BJ (cell line): ENCODE measurements around the gene OBSL1. TPM values are rescaled to one million over a fixed set of nuclear protein-coding genes. Genes with fewer than 3 reads are reported as not detected.

Source experiments
- CTCF ChIA-PET: fragments of 350-600 bp; formaldehyde crosslinking; extraction: SDS; loops from one replicate; lab custom pipeline; 2021; ENCODE audit warnings: antibody characterized with exemption, inconsistent platforms; lab: Yijun Ruan, JAX
- POLR2A ChIA-PET: fragments of 300-600 bp; sonication (Branson Sonifier 250); formaldehyde crosslinking; extraction: SDS; loops from one replicate; lab custom pipeline; 2021; ENCODE audit warnings: antibody characterized with exemption; lab: Charles Lee
- DNase-seq: peaks from one replicate; pipeline ENCODE4 v3.0.0-alpha.2; 2011; ENCODE audit warnings: low read depth
- H3K27me3 ChIP-seq: 2 replicates; pipeline ENCODE4 v1.6.0; 2011; ENCODE audit warnings: low read length; ENCODE audit not compliant: control insufficient read depth, insufficient read depth
- H3K36me3 ChIP-seq: 2 replicates; pipeline ENCODE4 v1.5.1; 2011; ENCODE audit warnings: low read length; ENCODE audit not compliant: control insufficient read depth, insufficient read depth
- H3K4me3 ChIP-seq: 2 replicates; pipeline ENCODE4 v1.5.1; 2011; ENCODE audit warnings: low read depth, mild to moderate bottlenecking, control low read depth, low read length
- CTCF ChIP-seq: IDR thresholded peaks from 2 replicates; pipeline ENCODE4 v1.5.1; 2011; ENCODE audit warnings: low read depth, mild to moderate bottlenecking, control low read depth, inconsistent platforms, low read length, moderate library complexity; ENCODE audit not compliant: insufficient read depth
- polyA plus RNA-seq: library from polyadenylated mRNA; depleted of rRNA; stranded (reverse); fragments of >200 nt; gene quantifications from 2 replicates; pipeline ENCODE4 v1.2.3, GENCODE V29; 2011

The OBSL1 gene
- polyA plus RNA-seq, 1 experiment: 75.9 TPM

DNA sequence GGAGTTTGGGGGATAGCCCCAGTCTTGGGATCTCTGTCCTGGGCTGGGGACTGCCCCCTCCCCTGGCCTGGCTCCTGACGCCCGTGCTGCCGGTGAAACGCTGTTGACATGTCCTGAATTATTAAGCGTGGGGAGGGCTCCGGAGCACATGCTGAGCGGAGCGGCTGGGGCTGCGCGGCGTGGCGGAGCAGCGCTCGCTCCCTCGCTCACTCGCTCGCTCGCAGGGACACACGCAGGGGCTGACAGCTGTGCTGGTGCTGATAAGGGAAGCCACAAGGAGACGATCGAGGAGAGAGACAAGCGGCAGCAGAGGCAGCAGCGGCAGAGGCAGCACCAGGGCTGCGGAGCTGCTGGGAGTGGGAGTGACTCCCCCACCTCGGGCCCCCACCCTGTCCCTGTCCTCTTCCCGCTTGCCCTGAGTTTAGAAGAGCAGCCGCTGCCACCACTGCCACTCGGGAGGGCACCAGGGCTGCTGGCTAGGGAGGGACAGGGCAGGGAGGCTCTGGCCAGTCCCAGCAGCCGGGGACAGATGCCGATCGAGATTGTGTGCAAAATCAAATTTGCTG is 57.1 kb downstream of the OBSL1 start, which contains the start of gene ASIC4:
ASIC4 (plus strand) TSS at position 287 of the 566 bp plus-strand sequence; CDS start at position 530, 243 bp downstream.
- H3K27me3 ChIP-seq: peaks cover 30% of the 10 kb centered on the region
- no peak for TF ChIP-seq CTCF
- CTCF ChIA-PET: interaction anchor here (2.7 to 42.0 kb wide), 3 partner anchors 3 to 113 kb away, joined by 7 to 872 read pairs (median 872); partner anchors contain the start of genes ASIC4, CHPF, GMPPA and TMEM198
- no peaks in the 10 kb centered on the region for H3K36me3 ChIP-seq
- no peak for DNase-seq
- POLR2A ChIA-PET: no interaction called here
- no peak within 1 kb of the TSS for H3K4me3 ChIP-seq

DNA sequence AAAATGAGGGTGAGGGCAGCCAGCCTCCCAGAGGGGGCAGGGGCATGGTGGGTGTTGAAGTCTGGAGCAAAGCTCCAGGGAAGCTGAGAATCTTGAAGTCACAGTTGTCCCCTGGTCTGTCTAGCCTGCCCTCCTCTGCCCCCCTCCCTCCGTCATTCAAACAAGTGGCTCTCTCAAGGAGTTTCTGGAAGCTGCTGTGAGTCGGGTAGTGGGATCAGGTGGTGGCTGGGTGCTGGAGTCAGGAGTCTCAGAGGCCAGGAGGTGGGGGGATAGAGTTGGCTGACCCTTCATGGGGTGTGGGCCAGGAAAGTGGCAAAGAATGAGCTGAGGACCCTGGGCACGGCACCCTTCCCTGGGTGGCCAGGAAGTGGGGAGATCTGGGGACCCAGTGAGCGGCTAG is 57.6 kb downstream of the OBSL1 start:
- no peak for DNase-seq
- peaks cover 30% of the 10 kb centered on the region for H3K27me3 ChIP-seq
- H3K4me3 ChIP-seq: no peak overlapping the region
- no peak for TF ChIP-seq CTCF
- no peaks in the 10 kb centered on the region for H3K36me3 ChIP-seq
- CTCF ChIA-PET: interaction anchor here (1.0 to 42.0 kb wide), 5 partner anchors 3 to 129 kb away, joined by 3 to 872 read pairs (median 7); partner anchors contain the start of genes ASIC4, CHPF, GMPPA and TMEM198
- POLR2A ChIA-PET: no interaction called here

GRCh38 chr2:219512524-219513216 is 58.7 kb downstream of the OBSL1 start:
- ChIA-PET POLR2A (no interaction called here), CTCF (interaction anchor here (1.0 to 42.0 kb wide), 6 partner anchors 2 to 130 kb away, joined by 3 to 872 read pairs (median 5); partner anchors contain the start of genes ASIC4, CHPF, GMPPA and TMEM198)
- Histone ChIP-seq H3K4me3 (no peak overlapping the region), H3K36me3 (no peaks in the 10 kb centered on the region; the same call in 1 of the 2 replicates), H3K27me3 (peaks cover 30% of the 10 kb centered on the region)
- no peak for DNase-seq
- no peak for TF ChIP-seq CTCF

- Histone ChIP-seq H3K4me3 (no peak overlapping the region), H3K27me3 (peaks cover 30% of the 10 kb centered on the region), H3K36me3 (peaks cover 2% of the 10 kb centered on the region)
- TF ChIP-seq CTCF: no peak
- no peak for DNase-seq
- CTCF ChIA-PET: interaction anchor here (0.6 to 42.0 kb wide), 9 partner anchors 1 to 1701 kb away, joined by 3 to 872 read pairs (median 3); partner anchors contain the start of genes ASIC4, CHPF, GMPPA and TMEM198
- POLR2A ChIA-PET: interaction anchor here (1.2 kb wide), 1 partner anchor 13 kb away, joined by 5 read pairs; the partner anchor contains the start of gene GMPPA
Observed at GRCh38 chr2:219511547-219512325, 59.6 kb downstream of the OBSL1 start.
